HG02973 (cell line): Measurements from ENCODE around the gene SASH1.
A peak's percentile ranks its signal among the peaks of the same experiment; 100 is the strongest.

ENCODE experiments used
- ATAC-seq: cut with Tn5 transposase; IDR thresholded peaks from one replicate; pipeline ENCODE4 v1.9.1; 2021; ENCODE audit warnings: moderate library complexity; ENCODE audit not compliant: unreplicated experiment

SASH1 gene

DNA sequence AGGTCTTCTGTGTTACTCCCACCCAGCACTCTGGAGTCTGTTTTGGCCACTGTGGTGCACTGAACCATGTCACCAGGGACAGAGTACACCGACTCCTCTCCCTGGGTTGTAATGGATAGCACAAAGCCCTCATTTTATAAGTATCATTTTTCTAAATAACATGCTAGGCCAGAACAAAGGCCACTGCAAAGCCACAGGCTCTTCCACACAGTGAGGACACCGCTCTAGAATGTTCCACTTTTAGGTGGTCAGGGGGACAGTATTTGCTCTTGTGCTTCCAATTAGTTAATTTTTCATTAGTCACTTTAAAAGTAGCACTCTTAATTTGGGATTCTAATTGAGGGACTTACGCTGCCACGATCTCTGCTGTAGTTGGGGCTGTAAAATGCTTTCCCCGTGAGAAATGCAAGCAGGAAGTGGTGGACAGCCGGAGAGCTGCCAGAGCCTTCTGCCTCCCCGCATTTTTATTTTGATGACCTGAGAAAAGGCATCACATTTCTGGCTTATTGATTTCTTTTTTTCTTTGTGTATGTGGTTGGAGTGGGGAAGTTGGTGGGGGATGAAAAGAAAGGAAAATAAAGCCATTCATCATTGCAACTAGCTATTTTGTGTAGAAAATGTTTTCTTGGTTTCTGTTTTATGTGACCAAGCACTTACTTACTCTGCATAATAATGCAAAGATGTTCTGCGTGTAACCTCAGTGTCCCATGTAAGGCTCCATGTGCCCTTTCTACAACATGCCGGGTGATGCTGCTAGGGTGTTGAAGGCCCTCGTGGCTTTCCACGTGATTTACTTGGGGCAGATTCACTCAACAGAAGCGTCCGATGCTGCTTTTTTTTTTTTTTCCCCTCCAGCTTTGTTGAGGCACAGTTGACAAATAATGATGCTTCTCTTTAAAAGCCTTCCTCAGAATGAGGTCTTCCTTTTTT lies 195.9 kb downstream of the SASH1 start:
- ATAC-seq: no peak

DNA sequence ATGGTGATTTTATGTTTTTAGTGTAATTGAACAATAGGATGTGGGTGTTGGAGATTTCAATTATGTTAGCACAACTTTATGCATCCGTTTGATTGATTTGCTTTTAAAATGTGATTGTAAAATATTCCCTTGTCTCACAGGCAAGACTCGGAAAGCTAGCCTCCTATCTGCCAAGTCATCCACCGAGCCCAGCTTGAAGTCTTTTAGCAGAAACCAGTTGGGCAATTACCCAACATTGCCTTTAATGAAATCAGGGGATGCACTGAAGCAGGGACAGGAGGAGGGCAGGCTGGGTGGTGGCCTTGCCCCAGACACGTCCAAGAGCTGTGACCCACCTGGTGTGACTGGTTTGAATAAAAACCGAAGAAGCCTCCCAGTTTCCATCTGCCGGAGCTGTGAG lies 200.9 kb downstream of the SASH1 start:
- ATAC-seq: no peak

DNA sequence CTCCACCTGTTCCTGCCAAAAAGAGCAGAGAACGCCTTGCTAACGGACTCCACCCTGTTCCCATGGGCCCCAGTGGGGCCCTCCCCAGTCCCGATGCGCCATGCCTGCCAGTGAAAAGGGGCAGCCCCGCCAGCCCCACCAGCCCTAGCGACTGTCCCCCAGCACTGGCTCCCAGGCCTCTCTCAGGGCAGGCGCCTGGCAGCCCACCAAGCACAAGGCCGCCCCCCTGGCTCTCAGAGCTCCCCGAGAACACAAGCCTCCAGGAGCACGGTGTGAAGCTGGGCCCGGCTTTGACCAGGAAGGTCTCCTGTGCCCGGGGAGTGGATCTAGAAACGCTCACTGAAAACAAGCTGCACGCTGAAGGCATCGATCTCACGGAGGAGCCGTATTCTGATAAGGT lies 201.8 kb downstream of the SASH1 start:
- ATAC-seq: no peak

DNA sequence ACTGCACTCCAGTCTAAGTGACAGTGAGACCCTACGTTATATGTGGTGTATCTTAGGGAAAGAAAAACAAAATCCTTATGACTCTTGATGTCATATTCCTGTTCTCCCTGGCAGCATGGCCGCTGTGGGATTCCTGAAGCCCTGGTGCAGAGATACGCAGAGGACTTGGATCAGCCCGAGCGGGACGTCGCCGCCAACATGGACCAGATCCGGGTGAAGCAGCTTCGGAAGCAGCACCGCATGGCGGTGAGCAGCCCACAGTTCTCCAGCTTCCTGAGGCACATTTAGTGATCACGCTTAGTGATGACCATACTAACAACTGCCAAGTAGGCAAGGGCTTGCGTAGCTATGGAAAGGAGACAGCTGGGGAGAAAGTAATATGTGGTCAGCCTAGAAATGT lies 203.3 kb downstream of the SASH1 start:
- ATAC-seq: no peak

DNA sequence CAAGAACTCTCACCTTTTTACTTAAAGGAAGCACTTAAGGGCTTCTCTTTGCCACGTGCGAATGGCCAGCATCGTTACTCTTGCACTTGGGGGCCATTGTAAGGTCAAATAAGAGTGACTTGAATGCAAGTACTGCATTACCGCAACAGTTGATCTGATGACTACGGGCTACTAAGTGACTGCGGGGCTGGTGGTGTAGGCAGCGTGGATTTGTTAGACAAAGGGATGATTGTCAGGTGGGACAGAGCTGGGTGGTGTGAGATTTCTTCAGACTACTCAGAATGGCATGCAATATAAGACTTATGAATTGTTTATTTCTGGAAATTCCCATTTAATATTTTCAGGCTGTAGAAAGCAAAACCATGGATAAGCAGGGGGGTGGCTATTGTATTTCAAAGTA lies 204.5 kb downstream of the SASH1 start:
- ATAC-seq: no peak

DNA sequence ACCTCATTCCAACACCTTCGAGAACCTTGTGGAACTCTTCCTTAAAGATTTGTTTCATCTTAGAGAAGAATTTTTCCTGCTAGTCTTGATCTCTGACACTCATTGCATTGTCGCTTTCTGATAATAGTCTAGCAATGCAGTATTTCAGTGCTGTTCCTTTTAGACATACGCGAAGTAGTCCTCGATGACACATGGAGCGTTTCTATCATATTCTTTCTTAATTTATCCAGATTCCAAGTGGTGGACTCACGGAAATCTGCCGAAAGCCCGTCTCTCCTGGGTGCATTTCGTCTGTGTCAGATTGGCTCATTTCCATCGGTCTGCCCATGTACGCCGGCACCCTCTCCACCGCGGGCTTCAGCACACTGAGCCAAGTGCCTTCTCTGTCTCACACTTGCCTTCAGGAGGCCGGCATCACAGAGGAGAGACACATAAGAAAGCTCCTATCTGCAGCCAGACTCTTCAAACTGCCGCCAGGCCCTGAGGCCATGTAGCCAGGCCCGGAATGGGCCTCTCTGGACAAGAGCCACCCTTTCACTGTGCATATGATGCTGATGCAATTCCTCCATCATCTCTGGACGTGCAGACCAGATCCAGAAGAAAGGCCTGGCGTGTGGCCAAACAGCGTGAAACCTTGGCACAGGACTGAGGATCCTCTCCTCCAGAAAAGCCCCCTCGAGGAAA lies 205.6 kb downstream of the SASH1 start:
- ATAC-seq: no peak

DNA sequence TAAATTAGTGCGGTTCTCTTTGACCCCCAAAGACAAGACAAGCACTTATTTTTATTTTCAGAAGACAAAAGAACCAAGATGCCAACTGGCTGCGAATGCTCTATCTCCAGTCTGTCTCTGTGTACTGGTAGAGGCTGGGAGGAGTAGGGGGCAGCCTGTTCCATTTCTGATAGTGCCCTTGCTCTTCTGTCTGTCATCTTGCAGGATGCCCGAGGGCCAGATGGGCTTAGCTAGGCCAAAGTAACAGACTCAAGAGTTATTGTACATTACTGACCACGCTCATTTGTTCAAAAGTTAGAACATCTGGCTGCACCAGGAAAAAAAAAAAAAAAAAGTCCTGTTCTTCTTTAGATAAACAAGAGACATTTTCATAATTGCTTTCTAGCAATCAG lies 206.1 kb downstream of the SASH1 start:
- no peak for ATAC-seq

DNA sequence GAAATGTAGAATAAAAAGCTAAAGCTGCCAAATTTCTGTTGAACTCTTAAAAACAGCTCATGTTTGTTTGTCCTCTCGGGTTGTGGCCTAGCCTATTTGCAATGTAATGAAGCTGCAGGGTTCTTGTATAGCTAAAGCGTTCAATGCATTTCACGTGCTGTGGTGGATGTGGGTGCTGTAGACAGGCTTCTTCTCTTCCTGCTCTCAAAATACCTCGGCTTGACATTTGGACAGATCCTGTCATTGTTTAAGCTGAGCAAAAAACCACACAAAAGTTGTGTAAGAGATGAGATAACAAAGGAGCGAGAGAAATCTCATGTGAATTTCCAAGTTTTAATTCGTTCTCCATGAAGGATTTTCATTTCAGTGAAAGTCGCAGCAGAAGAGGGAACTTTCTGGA lies 207.9 kb downstream of the SASH1 start:
- no peak for ATAC-seq

DNA sequence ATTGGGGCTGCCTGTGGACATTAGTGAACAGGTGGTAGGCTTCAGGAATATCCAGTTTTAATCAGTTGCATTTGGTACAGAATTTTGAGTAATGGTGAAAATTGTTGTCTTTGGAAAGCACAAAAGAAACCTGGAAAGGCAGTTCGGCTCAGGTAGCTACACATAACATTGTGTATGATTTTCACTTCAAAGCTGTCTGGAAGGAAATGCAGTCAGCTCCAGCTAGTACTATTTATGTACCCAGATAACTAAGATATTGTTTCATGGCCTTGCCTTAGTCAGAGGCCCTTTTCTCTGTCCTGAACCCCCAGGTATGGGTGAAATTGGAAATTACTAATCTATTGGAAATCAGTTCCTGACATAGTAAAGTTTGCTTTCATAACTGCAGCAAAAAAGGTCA lies 208.6 kb downstream of the SASH1 start:
- ATAC-seq: no peak

DNA sequence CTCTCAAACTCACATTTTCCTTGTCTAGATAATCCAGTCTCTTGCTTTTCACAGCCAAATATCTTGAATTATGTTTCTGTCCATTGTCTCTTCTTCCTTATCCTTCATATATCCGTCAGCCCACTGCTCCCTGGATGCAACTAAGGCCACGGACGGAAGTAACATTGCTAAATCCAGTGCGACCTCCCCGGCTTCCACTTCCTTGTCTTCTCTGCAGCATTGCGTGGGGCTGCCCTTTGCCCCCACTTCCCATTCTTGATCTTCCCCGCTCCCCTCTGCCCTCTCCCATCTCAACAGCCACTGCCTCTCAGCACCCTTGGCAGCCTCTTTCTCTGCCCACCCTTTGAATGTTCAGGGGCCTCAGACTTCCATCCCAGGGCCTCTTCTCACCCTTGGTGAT lies 213.8 kb downstream of the SASH1 start:
- no peak for ATAC-seq

DNA sequence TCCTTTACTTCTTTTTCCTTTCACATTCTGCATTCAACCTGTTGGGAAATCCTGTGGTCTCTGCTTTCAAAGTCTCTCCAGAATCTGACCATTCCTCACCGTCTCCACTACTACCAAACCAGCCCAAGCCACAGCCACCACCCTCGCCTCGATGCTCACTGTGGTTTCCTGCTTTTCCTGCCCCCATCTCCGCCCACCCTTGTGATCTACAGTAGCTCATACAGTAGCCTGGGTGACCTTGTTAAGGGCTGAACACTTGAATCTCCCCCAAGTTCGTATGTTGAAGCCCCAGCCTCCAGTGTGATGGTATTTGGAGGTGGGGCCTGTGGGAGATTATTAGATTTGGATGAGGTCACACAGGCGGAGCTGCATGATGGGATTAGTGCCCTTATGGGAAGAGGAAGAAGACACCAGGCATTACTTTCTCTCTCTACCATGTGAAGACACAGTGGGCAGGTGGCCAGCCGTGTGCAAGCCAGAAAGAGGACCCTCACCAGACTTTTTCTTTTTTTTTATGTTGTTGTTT lies 215.2 kb downstream of the SASH1 start:
- ATAC-seq: no peak

DNA sequence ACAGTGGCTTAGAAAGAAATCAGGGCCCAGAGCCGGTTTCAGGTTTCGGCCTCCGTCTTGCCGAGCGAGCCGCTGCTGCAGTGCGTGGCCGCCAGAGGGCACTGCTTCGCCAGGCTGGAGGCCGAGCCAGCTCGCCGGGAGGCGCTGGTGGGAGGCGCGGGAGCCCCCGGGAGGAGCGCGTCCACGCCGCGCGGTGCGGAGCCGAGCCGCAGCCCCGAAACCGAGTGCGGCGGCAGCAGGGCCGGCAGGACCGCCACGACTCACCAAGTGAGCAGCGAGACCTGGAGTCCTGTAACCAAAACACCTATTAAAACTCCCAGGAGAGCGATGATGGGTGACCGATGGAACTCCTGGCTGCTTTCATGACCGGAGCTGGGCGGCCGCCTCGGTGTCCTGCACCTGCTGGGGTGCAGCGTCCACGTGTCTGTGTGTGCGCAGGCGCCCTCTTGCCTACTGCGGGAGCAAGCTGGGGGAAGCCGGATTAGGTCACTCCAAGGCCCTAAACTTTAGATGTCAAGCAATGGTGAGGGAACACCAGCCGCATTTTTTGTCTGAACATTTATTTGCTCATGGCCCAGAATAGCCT lies 217.3 kb downstream of the SASH1 start:
- peak; percentile 81 for ATAC-seq

DNA sequence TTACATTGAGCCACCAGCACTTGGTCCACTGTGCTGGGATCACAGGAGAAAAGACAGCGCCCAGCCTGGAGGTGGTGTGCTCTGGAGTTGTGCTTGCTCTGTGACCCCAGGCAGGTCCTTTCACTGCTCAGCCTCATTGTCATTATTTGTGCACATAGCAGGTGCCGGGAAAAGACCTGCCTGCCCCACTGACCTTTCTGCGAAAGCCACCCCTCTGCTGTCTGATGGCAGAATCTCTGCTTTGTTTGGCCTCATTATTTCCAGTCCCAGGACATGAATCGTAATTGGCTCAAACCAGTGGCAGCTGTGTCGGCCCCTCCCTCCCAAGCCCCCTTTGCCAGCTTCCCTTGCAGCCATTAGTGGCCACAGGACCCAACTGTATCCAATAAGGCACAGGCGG lies 219.0 kb downstream of the SASH1 start:
- ATAC-seq: no peak

DNA sequence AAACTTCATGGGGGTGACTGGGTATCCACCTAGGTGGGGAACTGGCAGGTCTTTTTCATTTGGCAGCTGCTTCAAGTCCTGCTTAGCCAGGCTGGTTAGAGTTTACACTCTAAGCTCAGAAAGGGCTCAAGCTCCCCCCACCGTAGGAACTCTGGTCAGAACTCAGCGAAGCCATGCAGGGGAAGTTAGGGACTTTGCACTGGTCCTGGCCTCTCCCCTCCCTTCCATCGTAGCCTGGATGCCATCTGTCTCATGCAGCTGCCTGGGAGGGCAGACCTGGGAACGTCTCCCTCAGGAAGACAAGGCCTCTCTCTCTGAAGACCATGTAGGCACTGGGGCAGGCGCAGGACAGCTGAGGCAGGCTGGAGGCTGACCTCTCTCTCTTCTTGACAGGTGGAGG lies 220.4 kb downstream of the SASH1 start:
- no peak for ATAC-seq

DNA sequence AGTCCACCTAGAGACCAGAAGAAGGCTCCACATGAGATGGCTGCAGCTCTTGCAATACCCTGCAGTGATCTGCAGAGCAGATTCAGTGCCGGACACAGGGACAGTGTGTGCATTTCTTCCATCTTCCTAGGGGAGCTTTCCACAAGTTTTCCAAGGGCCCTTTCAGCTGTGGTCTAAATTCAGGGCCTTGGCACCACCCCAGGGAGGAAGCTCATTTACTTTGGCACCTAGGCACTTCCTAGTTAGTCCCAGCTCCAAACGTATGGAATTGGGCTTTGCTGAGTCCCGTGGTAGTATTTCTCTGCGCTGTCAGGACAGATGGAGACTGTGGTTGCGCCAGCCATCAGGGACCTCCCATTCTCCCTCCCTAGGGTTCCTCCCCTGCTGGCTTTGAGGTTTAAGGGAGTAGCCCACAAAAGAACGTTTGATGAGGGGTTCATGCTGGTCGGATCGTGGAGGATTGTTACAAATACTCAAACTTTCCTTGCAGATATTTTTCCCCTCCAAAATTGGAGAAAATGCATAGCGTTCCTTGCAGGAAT lies 221.9 kb downstream of the SASH1 start:
- no peak for ATAC-seq

DNA sequence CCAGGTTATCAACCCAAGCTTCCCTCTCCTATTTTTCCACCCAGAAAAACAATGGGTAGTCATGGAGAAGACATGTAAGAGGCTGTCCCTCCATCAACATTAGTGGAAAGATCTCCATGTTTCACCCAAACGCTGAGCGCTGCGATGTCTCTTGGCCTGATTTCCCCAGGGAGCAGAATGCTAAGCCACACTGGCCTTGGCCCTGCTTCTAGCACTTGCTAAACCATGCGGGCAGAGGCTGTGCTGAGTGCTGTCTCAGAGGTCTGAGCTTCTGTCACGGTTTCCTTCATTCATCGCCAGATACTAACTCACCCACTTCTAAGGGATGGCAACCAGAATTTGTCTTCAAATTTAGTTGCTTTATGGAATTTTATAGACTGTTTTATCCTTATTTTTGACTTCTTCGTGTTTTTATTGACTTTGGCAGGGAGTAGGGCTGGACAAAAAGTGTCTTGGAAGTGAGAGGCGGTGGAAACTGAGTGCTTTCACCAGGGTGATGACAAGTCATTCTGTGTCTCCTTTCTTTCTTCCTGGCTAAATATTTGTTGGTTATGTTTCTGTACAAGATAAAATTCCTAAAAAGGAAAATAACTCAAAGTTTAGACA lies 222.8 kb downstream of the SASH1 start:
- ATAC-seq: no peak

DNA sequence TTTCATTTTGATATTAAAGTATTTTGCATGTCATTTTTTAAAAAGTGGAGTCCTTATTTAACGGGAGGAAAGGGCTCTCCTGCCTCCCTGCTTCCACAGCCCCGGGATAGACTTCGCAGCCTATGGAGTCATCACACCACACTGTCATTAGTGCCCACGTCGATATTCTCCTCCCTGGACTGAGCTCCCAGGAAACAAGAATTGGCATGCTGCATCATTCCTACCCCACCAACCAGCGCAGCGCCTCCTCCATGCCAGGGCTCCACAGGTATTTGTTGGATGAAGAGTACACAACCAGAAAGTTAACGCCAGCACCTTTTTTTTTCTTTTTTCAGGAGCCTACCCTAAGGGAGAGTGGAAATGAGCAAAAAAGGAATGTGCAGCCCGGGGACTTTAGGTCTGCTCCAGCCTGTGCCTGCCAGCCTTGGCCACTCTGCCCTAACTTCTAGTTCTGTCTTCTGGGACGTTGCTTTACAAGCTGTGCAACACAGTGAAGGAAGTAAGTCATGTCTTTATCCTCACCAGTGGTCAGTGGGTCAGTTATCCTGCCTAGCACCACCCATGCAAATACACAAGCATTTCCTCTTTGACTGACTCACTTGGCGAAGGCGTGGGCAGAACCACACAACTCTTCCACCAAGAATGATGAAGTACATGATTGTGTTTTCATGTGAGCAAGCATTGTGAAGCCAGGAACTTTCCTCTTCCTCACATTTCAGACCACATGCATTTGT lies 223.5 kb downstream of the SASH1 start:
- ATAC-seq: no peak

DNA sequence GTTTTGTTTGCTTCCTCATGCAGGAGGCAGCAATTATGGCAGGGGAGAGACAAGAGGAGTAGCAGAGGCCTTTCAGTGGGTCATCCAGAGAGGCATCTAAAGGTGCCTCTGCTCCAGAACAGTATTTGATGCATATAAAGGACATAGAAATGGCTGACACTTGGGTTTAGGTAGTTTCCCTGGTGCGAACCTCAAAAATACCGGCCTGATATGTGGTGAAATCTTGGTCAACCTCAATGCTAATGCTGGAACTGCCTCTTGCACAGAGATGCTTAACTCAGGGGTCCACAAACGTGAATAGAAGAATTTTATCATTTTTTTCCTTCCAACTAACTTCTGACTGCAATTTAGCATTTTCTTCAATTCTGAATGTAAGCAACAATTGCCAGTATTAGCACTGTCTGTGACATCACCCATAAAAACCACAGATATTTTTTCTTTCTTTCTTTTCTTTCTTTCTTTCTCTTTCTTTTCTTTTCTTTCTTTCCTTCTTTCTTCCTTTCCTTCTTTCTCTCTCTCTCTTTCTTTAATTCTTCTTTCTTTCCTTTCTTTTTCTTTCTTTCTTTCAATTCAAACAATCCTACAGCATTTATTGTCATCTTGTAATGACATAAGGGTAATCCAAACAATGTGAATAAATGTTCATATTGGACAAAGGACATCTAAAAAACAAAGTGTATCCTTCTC lies 224.2 kb downstream of the SASH1 start:
- ATAC-seq: no peak

DNA sequence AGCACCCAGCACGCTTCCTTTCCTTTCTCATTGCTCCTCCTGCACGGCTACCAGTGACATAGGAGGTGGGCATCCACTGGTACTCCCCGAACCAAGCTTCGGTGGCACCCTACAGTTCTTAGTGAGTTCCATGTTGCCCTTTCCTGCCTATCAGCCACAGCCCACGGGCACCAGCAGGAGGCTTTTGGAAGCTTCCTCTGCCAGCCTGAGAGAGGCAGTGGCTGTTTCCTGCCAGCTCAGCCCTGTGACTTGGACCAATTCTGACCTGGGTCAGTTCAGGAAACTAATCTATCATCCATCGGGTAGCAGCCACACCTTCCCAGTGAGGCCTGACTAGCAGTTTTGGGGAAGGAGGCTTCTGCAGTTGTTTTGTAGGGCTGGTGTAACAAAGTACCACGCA lies 227.8 kb downstream of the SASH1 start:
- ATAC-seq: no peak
